Measurements from ENCODE around the gene ZBTB16.

The ZBTB16 gene

DNA sequence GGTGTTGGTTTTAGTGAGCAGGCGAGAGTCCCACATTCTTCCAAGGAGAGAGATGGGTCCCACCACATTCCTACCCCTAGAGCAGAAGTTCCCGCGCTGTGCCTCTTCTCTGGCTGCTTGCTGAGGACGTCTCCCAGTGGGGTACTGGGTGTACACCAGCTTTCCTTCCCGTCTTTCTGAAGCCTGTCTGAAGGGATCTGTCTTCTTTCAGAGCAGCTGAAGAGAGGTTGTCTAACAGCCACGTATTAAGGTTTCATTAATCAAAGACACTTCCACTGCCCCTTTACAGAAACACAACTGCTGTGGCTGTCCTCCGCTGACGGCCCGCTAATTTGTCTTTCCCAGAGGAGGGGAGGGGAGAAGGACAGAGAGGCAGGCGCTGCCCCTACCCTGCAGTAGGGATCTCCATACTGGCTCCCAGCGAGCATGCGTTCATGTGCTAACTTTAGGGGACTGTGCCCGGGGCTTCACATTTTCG is 56.0 kb downstream of the ZBTB16 start:
- Histone ChIP-seq H3K4me1 (ENCODE audit: insufficient read depth, poor library complexity, severe bottlenecking) (no peaks in the 10 kb centered on the region), H3K9me3 (ENCODE audit: severe bottlenecking) (no peaks in the 10 kb centered on the region), H3K36me3 (ENCODE audit: low read depth) (0 out of 2 replicates have a peak, but pooled peaks cover 4% of the 10 kb centered on the region), H3K27me3 (ENCODE audit: insufficient read depth, poor library complexity, severe bottlenecking) (no peaks in the 10 kb centered on the region), H3K4me3 (ENCODE audit: severe bottlenecking) (no peak overlapping the region), H3K27ac (ENCODE audit: poor library complexity, severe bottlenecking) (no peak overlapping the region)
- ATAC-seq (ENCODE audit: low read depth) (no peak), DNase-seq (ENCODE audit: low spot score) (no peak)
- TF ChIP-seq, protein P1, sequence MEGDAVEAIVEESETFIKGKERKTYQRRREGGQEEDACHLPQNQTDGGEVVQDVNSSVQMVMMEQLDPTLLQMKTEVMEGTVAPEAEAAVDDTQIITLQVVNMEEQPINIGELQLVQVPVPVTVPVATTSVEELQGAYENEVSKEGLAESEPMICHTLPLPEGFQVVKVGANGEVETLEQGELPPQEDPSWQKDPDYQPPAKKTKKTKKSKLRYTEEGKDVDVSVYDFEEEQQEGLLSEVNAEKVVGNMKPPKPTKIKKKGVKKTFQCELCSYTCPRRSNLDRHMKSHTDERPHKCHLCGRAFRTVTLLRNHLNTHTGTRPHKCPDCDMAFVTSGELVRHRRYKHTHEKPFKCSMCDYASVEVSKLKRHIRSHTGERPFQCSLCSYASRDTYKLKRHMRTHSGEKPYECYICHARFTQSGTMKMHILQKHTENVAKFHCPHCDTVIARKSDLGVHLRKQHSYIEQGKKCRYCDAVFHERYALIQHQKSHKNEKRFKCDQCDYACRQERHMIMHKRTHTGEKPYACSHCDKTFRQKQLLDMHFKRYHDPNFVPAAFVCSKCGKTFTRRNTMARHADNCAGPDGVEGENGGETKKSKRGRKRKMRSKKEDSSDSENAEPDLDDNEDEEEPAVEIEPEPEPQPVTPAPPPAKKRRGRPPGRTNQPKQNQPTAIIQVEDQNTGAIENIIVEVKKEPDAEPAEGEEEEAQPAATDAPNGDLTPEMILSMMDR (IDR thresholded peaks at IDR 0.05; ENCODE audit: poor library complexity, severe bottlenecking) = no peak

GRCh38 chr11:114116357-114116756 is 56.8 kb downstream of the ZBTB16 start:
- Histone ChIP-seq H3K4me1 (ENCODE audit: insufficient read depth, poor library complexity, severe bottlenecking) (no peaks in the 10 kb centered on the region), H3K36me3 (ENCODE audit: low read depth) (0 out of 2 replicates have a peak, but pooled peaks cover 4% of the 10 kb centered on the region), H3K9me3 (ENCODE audit: severe bottlenecking) (no peaks in the 10 kb centered on the region), H3K27ac (ENCODE audit: poor library complexity, severe bottlenecking) (no peak overlapping the region), H3K27me3 (ENCODE audit: insufficient read depth, poor library complexity, severe bottlenecking) (no peaks in the 10 kb centered on the region), H3K4me3 (ENCODE audit: severe bottlenecking) (no peak overlapping the region)
- no peak for ATAC-seq (ENCODE audit: low read depth)
- DNase-seq (ENCODE audit: low spot score) = no peak
- TF ChIP-seq, protein P1 (IDR thresholded peaks at IDR 0.05; ENCODE audit: poor library complexity, severe bottlenecking) = no peak

DNA sequence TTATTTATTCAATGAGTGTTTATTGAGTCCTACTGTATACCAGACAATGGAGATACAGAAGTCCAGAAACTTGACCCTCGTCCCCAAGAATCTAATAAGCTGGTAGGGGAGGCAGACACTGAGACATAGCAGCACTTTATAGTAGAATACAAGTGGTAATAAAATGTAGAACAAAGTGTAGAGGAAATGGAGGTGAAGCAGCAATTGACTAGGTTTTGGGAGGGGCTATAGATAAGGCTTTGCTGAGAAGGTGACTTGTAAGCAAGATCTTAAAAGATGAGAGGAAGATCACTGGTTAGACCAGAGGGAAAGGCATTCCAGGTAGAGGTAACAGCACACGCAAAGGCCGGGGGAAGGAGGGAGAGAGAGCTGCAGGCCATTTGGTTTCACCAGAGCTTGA is 57.3 kb downstream of the ZBTB16 start:
- no peak for DNase-seq (ENCODE audit: low spot score)
- TF ChIP-seq, protein P1 (IDR thresholded peaks at IDR 0.05; ENCODE audit: poor library complexity, severe bottlenecking) = no peak
- H3K36me3 ChIP-seq (ENCODE audit: low read depth) = 0 out of 2 replicates have a peak, but pooled peaks cover 4% of the 10 kb centered on the region
- H3K4me1 ChIP-seq (ENCODE audit: insufficient read depth, poor library complexity, severe bottlenecking) = no peaks in the 10 kb centered on the region
- no peak for ATAC-seq (ENCODE audit: low read depth)
- H3K9me3 ChIP-seq (ENCODE audit: severe bottlenecking) = no peaks in the 10 kb centered on the region
- no peaks in the 10 kb centered on the region for H3K27me3 ChIP-seq (ENCODE audit: insufficient read depth, poor library complexity, severe bottlenecking)
- no peak overlapping the region for H3K4me3 ChIP-seq (ENCODE audit: severe bottlenecking)
- no peak overlapping the region for H3K27ac ChIP-seq (ENCODE audit: poor library complexity, severe bottlenecking)

GRCh38 chr11:114120606-114121005 is 61.1 kb downstream of the ZBTB16 start:
- no peak for ATAC-seq (ENCODE audit: low read depth)
- TF ChIP-seq, protein P1 (IDR thresholded peaks at IDR 0.05; ENCODE audit: poor library complexity, severe bottlenecking) = no peak
- no peaks in the 10 kb centered on the region for H3K9me3 ChIP-seq (ENCODE audit: severe bottlenecking)

DNA sequence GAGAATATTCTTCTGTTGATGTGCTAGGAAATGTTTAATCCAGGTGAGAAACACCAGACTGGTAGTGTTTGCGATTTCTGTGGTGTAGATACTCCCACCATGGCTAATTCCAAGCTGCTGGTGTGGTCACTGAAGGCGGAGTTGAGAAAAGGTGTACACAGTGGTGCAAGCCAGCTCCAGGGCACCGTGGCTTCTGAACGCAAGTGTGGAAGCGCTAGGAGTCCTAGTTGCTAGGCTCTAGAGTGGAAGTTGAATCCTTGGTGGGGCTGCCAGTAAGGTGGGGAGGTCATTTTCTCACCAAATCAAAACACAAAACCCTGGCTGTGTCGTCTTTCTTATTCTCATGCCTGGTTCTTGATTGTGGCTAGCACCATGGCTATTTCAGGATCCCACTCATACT is 61.6 kb downstream of the ZBTB16 start:
- H3K4me3 ChIP-seq (ENCODE audit: severe bottlenecking) = no peak overlapping the region

More at GRCh38 chr11:114120606-114121005, 61.1 kb downstream of the ZBTB16 start:
- Histone ChIP-seq H3K4me1 (ENCODE audit: insufficient read depth, poor library complexity, severe bottlenecking) (no peaks in the 10 kb centered on the region), H3K27ac (ENCODE audit: poor library complexity, severe bottlenecking) (no peak overlapping the region), H3K27me3 (ENCODE audit: insufficient read depth, poor library complexity, severe bottlenecking) (no peaks in the 10 kb centered on the region), H3K36me3 (ENCODE audit: low read depth) (peaks cover under 1% of the 10 kb centered on the region; the same call in 1 of the 2 replicates), H3K4me3 (ENCODE audit: severe bottlenecking) (no peak overlapping the region)
- DNase-seq (ENCODE audit: low spot score) = no peak

More for the DNA sequence above, 61.6 kb downstream of the ZBTB16 start:
- DNase-seq (ENCODE audit: low spot score) = no peak
- TF ChIP-seq, protein P1 (IDR thresholded peaks at IDR 0.05; ENCODE audit: poor library complexity, severe bottlenecking) = no peak
- H3K27ac ChIP-seq (ENCODE audit: poor library complexity, severe bottlenecking) = no peak overlapping the region
- H3K9me3 ChIP-seq (ENCODE audit: severe bottlenecking) = no peaks in the 10 kb centered on the region
- H3K27me3 ChIP-seq (ENCODE audit: insufficient read depth, poor library complexity, severe bottlenecking) = no peaks in the 10 kb centered on the region
- ATAC-seq (ENCODE audit: low read depth) = no peak
- no peaks in the 10 kb centered on the region for H3K4me1 ChIP-seq (ENCODE audit: insufficient read depth, poor library complexity, severe bottlenecking)
- H3K36me3 ChIP-seq (ENCODE audit: low read depth) = peaks cover 6% of the 10 kb centered on the region
